Dendritic cell treated with granulocyte-macrophage colony-stimulating factor and Interleukin-4, amounts not matched to agents 40 ng/mL and 50 ng/mL, for 4 days (primary cell): Measurements from ENCODE around the gene GGT6.

Experiments
- H3K27ac Mint-ChIP-seq: one replicate; pipeline ENCODE4 v1.8.0; 2022; ENCODE audit warnings: mild to moderate bottlenecking, mixed read lengths
- H3K27me3 Mint-ChIP-seq: one replicate; pipeline ENCODE4 v1.8.0; 2022; ENCODE audit warnings: mild to moderate bottlenecking, mixed read lengths
- H3K36me3 Mint-ChIP-seq: one replicate; pipeline ENCODE4 v1.8.0; 2022; ENCODE audit warnings: low read depth, mixed read lengths
- H3K4me1 Mint-ChIP-seq: one replicate; pipeline ENCODE4 v1.8.0; 2022; ENCODE audit warnings: low read depth, mixed read lengths
- H3K4me3 Mint-ChIP-seq: one replicate; pipeline ENCODE4 v1.8.0; 2022; ENCODE audit warnings: mild to moderate bottlenecking, moderate library complexity, mixed read lengths
- H3K9me3 Mint-ChIP-seq: one replicate; pipeline ENCODE4 v1.8.0; 2022; ENCODE audit warnings: mixed read lengths
- intact Hi-C: fragments of 100-400 bp; cut with micrococcal nuclease; formaldehyde crosslinking; loops from one replicate; pipeline ENCODE4 v1.15.0; 2022

The GGT6 gene

GRCh38 chr17:4574448-4575045 is 14.2 kb upstream of the GGT6 start:
- intact Hi-C loops, result no loop called here
- no peaks in the 10 kb centered on the region for H3K36me3 Mint-ChIP-seq
- peak overlapping the region; percentile 45 for H3K27ac Mint-ChIP-seq
- no peak overlapping the region for H3K4me3 Mint-ChIP-seq
- H3K27me3 Mint-ChIP-seq, result peaks cover 34% of the 10 kb centered on the region
- peaks cover 23% of the 10 kb centered on the region for H3K4me1 Mint-ChIP-seq
- H3K9me3 Mint-ChIP-seq, result no peaks in the 10 kb centered on the region

- no peak overlapping the region for H3K4me3 Mint-ChIP-seq
- peaks cover 23% of the 10 kb centered on the region for H3K4me1 Mint-ChIP-seq
- no peaks in the 10 kb centered on the region for H3K9me3 Mint-ChIP-seq
- intact Hi-C loops, result no loop called here
- peak overlapping the region; percentile 77 for H3K27ac Mint-ChIP-seq
- no peaks in the 10 kb centered on the region for H3K36me3 Mint-ChIP-seq
- H3K27me3 Mint-ChIP-seq, result peaks cover 33% of the 10 kb centered on the region
Measured at GRCh38 chr17:4573669-4574068, 13.3 kb upstream of the GGT6 start.

- no peak overlapping the region for H3K4me3 Mint-ChIP-seq
- H3K36me3 Mint-ChIP-seq, result no peaks in the 10 kb centered on the region
- peaks cover 23% of the 10 kb centered on the region for H3K4me1 Mint-ChIP-seq
- H3K27ac Mint-ChIP-seq, result peak overlapping the region; percentile 77
- H3K9me3 Mint-ChIP-seq, result no peaks in the 10 kb centered on the region
- peaks cover 33% of the 10 kb centered on the region for H3K27me3 Mint-ChIP-seq
- intact Hi-C loops, result no loop called here
Measured at GRCh38 chr17:4573115-4573514, 12.7 kb upstream of the GGT6 start.

- Mint-ChIP-seq H3K27ac (no peak overlapping the region), H3K9me3 (no peaks in the 10 kb centered on the region), H3K4me1 (peaks cover 23% of the 10 kb centered on the region), H3K27me3 (peaks cover 29% of the 10 kb centered on the region), H3K36me3 (no peaks in the 10 kb centered on the region), H3K4me3 (no peak overlapping the region)
- intact Hi-C loops, result no loop called here
Measured at GRCh38 chr17:4572131-4572530, 11.8 kb upstream of the GGT6 start.

- Mint-ChIP-seq H3K4me1 (peaks cover 31% of the 10 kb centered on the region), H3K4me3 (no peak overlapping the region), H3K27me3 (peaks cover 10% of the 10 kb centered on the region), H3K27ac (no peak overlapping the region), H3K9me3 (no peaks in the 10 kb centered on the region), H3K36me3 (no peaks in the 10 kb centered on the region)
- intact Hi-C loops, result loop anchor here (10.0 kb wide), 1 partner anchor 145 kb away; no protein-coding TSS in a partner anchor
Measured at GRCh38 chr17:4569591-4569990, 9.2 kb upstream of the GGT6 start.

- H3K36me3 Mint-ChIP-seq, result no peaks in the 10 kb centered on the region
Measured at GRCh38 chr17:4566785-4567184, 6.4 kb upstream of the GGT6 start.

GRCh38 chr17:4565209-4566141 is 5.1 kb upstream of the GGT6 start:
- Mint-ChIP-seq H3K27me3 (peaks cover 12% of the 10 kb centered on the region), H3K4me3 (no peak overlapping the region), H3K9me3 (no peaks in the 10 kb centered on the region), H3K27ac (no peak overlapping the region), H3K36me3 (no peaks in the 10 kb centered on the region), H3K4me1 (peaks cover 30% of the 10 kb centered on the region)
- intact Hi-C loops, result loop anchor here (1.0 to 10.0 kb wide), 4 partner anchors 61 to 323 kb away; no protein-coding TSS in a partner anchor

More at GRCh38 chr17:4566785-4567184, 6.4 kb upstream of the GGT6 start:
- no peaks in the 10 kb centered on the region for H3K9me3 Mint-ChIP-seq
- H3K4me3 Mint-ChIP-seq, result no peak overlapping the region
- intact Hi-C loops, result loop anchor here (1.0 to 10.0 kb wide), 3 partner anchors 60 to 322 kb away; no protein-coding TSS in a partner anchor
- H3K27ac Mint-ChIP-seq, result no peak overlapping the region
- peaks cover 24% of the 10 kb centered on the region for H3K4me1 Mint-ChIP-seq
- peaks cover 11% of the 10 kb centered on the region for H3K27me3 Mint-ChIP-seq

- H3K4me3 Mint-ChIP-seq, result no peak overlapping the region
- no peaks in the 10 kb centered on the region for H3K9me3 Mint-ChIP-seq
- intact Hi-C loops, result loop anchor here (10.0 kb wide), 1 partner anchor 137 kb away; no protein-coding TSS in a partner anchor
- H3K4me1 Mint-ChIP-seq, result peaks cover 30% of the 10 kb centered on the region
- H3K36me3 Mint-ChIP-seq, result no peaks in the 10 kb centered on the region
- no peak overlapping the region for H3K27ac Mint-ChIP-seq
- H3K27me3 Mint-ChIP-seq, result peaks cover 9% of the 10 kb centered on the region
Measured at GRCh38 chr17:4562015-4562969, 1.9 kb upstream of the GGT6 start.

GRCh38 chr17:4560837-4561256 is 470 bp upstream of the GGT6 start:
- Mint-ChIP-seq H3K4me1 (peaks cover 28% of the 10 kb centered on the region), H3K9me3 (no peaks in the 10 kb centered on the region), H3K36me3 (no peaks in the 10 kb centered on the region), H3K27ac (no peak overlapping the region), H3K27me3 (peaks cover 9% of the 10 kb centered on the region), H3K4me3 (no peak overlapping the region)
- intact Hi-C loops, result loop anchor here (10.0 kb wide), 1 partner anchor 136 kb away; no protein-coding TSS in a partner anchor

- H3K27ac Mint-ChIP-seq, result no peak overlapping the region
- intact Hi-C loops, result loop anchor here (10.0 kb wide), 1 partner anchor 135 kb away; no protein-coding TSS in a partner anchor
- H3K9me3 Mint-ChIP-seq, result no peaks in the 10 kb centered on the region
- peaks cover 9% of the 10 kb centered on the region for H3K27me3 Mint-ChIP-seq
- H3K36me3 Mint-ChIP-seq, result peaks cover 5% of the 10 kb centered on the region
- H3K4me1 Mint-ChIP-seq, result peaks cover 32% of the 10 kb centered on the region
- no peak overlapping the region for H3K4me3 Mint-ChIP-seq
Measured at GRCh38 chr17:4559966-4560365, 411 bp downstream of the GGT6 start.

- no peaks in the 10 kb centered on the region for H3K9me3 Mint-ChIP-seq
- no peak overlapping the region for H3K27ac Mint-ChIP-seq
- H3K36me3 Mint-ChIP-seq, result peaks cover 10% of the 10 kb centered on the region
- intact Hi-C loops, result no loop called here
- H3K4me3 Mint-ChIP-seq, result no peak overlapping the region
- peaks cover 9% of the 10 kb centered on the region for H3K27me3 Mint-ChIP-seq
- H3K4me1 Mint-ChIP-seq, result peaks cover 39% of the 10 kb centered on the region
Measured at GRCh38 chr17:4559139-4559791, 1.1 kb downstream of the GGT6 start.

GRCh38 chr17:4558347-4558971 is 1.9 kb downstream of the GGT6 start:
- Mint-ChIP-seq H3K27ac (no peak overlapping the region), H3K9me3 (no peaks in the 10 kb centered on the region), H3K36me3 (peaks cover 18% of the 10 kb centered on the region), H3K27me3 (peaks cover 9% of the 10 kb centered on the region), H3K4me3 (no peak overlapping the region), H3K4me1 (peaks cover 47% of the 10 kb centered on the region)
- intact Hi-C loops, result no loop called here
